ENCODE measurements around the gene SLC15A1.

SLC15A1 gene

DNA sequence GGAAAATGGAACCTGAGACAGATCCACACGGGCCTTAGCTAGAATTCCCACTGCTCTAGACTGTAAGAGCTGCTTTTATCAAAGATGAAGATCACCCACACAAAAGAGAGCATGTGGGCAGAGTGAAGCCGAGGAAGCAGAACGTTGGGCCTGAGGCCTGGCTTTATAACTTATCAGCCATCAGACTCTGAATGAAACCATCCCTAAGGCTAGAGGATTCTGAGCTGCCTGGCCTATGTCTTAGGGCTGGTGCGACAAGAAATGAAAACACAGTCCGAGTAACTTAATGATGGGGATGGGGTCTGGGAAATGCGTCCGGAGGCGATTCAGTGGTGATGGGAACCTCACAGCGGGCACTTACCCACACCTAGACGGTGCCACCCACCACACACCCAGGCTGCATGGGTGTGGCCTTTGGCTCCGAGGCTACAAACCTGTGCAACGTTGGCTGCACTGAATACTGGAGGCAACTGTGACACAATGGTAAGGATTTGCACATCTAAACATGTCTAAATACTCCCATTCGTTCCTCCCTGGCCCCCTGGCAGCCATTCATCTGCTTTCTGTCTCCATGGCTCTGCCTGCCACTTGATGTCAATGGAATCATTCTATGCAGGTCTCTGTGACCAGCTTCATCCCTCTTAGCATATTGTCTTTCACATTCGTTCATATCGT is 62.0 kb downstream of the SLC15A1 start:
- no peak for FAIRE-seq

DNA sequence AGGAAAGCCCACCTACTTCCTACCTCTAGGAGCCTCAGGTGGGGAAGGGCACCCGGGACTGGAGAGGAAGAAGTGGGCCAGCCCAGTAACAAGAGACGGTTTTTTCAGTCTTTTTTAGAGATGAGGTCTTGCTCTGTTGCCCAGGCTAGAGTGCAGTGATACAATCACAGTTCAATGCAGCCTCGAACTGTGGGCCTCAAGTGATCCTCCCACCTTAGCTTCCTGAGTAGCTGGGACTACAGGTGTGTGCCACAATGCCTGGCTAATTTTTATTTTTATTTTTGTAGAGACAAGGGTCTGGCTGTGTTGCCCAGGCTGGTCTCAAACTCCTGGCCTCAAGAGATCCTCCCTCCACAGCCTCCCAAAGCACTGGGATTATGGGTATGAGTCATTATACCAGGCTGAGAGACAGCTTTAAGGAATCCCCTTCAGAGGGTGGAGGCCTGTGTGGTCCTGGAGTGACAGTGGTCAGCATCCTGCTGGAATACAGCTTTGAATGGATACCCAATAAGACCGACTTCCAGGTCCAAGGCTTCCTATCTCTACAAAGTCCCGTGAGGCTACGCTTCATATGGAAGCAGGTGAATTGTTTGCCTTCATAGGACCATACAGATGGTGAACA is 63.0 kb downstream of the SLC15A1 start:
- no peak for FAIRE-seq

DNA sequence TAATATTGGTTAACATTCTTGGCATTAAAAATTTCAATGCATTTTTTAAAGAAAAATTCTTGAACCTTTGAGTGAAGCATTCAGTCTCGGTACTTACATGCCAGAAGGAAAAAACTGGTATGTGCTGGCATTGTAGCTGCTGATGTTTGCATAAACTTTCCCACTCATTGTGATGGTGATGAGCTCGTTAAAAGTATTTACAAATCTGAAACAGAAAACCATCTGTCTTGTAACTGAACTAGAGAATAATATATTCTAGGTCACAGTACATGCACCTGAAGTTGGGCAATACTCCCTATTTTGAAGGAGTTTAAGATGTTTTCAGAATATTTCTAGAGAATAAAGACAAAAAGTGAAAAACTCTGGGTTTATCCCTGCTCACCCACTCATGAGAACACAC is 64.1 kb downstream of the SLC15A1 start:
- no peak for FAIRE-seq

DNA sequence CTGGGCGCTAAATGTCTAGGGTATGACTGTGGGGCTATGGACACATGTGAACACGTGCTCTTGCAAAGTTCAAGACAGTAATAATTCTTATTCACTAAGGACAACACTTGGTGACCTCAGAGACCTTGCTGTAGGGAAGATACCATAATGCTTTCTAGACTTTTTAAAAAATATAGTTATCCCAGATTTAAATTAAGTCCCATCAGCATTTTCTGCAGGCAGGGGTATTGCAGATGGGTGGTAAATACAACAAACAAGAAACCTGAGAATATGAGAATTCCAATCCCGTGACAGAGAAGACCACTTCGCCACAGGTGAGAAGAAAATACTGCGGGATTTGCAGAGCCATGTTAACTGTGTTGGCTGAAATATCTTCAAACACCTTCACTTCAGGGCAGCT is 65.2 kb downstream of the SLC15A1 start:
- no peak for FAIRE-seq

DNA sequence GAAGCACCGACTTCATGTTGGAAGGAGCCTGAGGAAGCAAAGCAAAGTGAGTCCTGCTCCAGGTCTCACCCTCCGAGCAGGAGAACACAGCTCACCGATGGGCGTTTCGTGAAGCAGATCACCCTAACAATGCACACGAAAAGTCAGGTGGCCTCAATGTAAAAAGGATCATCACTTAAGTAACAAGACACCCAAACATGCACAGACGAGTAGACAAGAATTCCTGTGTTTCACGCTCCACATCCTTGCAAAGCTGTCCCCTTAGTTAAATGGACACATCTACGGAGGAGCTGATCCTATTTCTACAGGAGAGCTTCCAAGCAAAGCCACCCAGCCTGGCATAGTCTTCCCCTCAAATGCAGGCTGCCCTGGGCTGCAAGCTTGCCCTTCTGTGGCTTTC is 66.2 kb downstream of the SLC15A1 start:
- FAIRE-seq: no peak

DNA sequence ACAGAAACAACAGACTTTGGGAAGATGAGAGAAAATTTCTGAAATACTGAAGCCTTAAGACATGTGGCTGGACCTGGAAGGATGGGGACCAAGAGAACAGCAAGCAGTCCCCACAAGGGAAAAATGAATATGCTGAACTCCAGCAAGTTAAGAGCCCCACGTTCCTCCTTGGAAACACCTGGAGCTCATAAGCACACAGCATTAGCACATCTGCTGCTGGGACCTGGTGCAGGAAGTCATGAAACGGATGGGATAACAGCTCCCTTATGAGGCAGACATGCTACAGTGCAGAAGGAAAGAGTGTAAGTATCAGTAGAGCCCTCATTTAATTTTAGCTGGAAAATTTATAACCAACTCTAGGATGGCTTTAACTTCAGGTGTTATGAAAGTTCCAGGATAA is 67.3 kb downstream of the SLC15A1 start:
- FAIRE-seq: no peak

DNA sequence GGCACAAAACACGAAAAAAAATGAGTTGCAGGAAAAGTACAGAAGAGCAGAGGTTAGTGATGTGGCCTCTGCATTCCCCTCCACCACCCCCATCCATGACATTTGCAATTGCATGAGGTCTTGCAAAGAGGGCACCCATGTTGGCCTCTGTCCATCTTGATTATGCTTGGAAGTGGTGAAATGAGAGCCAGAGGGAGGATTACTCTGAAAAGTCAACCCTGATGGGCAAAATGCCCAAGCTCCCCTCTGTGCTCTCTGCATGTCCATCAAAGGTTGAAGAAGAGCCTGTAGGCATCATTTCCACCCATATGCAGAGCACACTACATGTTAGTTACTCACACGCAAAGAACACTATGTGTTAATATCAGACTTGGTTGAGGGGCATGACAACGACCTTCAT is 71.4 kb downstream of the SLC15A1 start:
- no peak for FAIRE-seq

DNA sequence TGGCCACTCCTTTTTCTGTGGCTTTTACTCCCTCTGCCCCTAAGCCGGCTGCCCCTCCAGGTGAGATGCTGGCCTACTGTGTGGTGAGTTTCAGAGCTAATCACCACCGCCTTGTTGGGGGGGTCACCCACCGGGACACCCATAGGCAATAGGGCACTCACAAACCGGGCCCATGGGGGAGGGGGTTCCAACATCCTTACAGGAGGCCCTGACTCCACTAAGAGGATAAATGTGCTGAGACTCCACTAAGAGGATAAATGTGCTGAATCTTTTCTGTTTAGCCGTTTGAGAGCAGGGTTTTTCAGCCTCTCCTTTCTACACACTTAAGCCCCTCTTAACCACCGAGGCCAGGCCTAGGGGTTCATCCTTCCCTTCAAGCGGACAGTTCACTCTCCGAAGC is 73.7 kb downstream of the SLC15A1 start:
- no peak for FAIRE-seq

DNA sequence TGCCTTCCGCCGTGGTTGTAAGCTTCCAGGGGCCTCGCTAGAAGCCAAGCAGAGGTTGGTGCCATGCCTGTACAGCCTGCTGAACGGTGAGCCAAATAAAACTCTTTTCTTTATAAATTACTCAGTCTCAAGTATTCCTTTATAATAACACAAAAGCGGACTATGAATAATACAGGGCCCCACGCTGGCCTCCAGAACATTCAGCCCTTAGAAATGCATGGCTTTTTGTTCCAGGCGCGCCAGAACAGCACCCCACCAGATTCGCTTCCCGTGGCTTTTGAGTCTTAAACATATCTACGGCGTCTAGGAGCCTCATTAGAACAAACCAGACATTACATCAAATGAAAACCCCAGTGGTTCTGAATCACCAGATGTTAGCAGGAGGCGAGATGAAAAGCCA is 75.1 kb downstream of the SLC15A1 start:
- no peak for FAIRE-seq

DNA sequence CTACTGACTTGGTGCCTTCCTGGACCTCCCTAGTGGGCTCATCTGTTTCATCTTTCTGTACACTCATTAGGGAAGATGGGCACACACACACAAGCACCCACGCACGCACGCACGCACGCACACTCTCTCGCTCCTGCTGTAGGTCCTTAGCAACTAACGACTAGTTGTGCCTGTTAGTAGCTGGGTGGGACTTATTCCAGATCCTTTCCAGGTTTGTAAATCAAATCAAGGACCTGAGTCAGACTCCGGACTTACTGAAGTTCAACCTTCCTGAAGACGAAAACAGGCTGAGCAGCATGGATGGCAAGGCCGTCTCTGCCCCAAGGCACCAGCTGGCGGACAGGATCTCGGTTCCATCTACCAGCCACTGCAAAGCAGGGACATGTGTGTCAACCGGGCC is 76.2 kb downstream of the SLC15A1 start:
- FAIRE-seq: no peak

DNA sequence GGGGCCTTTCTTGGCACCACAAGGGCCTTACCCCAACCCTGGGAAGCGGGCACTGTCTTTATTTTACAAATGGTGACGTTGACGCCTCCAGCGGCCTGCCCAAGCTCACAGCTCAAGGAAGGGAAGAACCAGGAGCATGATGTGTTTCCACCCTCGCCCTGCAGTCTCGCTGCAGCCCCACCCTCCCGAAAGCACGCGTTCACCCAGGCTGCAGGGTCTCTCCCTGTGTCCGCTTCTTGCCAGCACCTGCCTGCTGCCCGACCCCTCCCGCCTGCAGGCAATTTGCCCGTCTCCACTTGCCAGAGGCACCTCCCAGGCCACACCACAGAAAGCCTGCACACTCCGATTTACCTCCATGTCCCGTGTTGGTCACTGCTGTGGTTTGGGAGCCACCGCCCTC is 76.6 kb downstream of the SLC15A1 start:
- FAIRE-seq: no peak

DNA sequence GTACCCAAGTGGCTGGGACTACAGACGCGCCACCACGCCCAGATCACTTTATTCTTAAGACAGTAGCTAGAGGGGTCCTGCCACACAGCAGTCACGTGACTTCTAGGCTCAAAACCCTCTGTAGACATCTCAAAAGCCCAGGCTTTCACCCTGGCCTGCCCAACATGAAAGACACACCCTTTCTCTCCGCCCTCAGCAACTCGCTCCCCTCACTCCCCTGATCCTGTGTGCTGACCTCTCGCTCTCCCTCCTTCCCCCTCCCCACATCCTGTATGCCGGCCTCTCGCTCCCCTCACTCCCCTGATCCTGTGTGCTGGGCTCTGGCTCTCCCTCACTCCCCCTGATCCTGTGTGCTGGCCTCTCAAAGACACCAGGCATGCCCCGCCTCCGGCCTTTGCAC is 77.4 kb downstream of the SLC15A1 start:
- no peak for FAIRE-seq

DNA sequence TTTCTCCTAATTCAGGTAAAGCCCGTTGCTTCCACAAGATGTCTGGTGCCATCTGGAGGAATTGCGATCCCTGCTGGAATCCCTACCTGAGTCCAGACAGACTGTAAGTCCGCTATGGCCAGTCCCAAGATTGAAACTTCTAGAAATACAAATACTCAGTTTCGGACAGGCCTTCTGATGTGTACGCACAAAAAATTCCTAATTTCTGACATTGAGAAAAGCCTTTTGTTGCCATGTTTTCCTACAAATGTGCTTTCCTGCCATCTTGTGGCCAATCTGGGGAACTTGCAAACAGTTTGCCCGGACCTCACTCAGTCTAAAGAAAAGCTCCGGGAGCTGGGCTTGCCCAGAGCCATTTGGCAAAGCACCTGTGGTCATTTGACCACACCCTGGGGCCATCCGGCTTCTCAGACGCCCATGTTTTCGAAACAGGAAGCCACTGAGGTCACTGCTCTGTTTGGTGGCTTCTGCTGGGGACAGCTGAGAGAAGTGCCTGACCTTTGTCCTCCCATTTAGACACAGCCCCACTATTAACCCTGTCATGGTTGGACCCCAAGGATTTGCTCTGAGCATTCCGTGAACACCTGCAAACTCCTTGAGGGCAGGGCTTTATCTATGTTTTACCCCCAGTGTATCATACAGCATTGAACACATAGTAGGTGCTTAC is 79.4 kb downstream of the SLC15A1 start:
- peak; percentile 10 for FAIRE-seq

DNA sequence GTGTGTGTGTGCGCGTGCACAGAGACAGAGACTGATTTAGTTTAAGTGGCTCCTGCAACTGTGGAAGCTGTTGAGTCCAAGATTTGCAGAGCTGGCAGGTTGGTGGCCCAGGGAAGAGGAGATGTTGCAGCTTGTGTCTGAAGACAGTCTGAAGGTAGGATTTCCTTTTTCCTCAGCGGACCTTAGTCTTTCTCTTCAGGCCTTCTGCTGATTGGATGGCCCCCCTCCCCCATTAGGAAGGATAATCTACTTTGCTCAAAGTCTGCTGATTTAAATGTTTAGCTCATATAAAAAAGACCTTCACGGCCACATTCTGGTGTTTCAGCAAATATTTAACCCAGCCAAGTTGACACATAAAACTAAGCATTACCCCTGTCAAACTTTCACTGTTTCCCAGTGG is 84.3 kb downstream of the SLC15A1 start:
- no peak for FAIRE-seq

DNA sequence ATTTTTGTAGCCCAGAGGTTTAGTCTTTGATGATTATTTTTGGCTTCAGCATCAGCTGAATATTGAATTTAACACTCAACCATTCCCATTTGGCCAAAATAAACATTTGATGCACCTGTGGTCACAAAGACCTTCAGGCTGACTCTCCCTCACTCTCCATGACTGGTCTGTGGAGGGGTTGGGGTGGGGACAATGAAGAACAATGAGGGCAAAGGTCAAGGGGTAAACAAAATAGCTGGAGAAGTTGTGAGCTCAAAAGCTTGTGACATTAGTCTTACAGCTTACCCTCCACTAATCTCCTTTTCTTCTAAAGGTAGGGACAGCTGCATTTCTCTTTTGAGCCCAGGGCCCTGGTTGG is 86.9 kb downstream of the SLC15A1 start:
- FAIRE-seq: no peak

DNA sequence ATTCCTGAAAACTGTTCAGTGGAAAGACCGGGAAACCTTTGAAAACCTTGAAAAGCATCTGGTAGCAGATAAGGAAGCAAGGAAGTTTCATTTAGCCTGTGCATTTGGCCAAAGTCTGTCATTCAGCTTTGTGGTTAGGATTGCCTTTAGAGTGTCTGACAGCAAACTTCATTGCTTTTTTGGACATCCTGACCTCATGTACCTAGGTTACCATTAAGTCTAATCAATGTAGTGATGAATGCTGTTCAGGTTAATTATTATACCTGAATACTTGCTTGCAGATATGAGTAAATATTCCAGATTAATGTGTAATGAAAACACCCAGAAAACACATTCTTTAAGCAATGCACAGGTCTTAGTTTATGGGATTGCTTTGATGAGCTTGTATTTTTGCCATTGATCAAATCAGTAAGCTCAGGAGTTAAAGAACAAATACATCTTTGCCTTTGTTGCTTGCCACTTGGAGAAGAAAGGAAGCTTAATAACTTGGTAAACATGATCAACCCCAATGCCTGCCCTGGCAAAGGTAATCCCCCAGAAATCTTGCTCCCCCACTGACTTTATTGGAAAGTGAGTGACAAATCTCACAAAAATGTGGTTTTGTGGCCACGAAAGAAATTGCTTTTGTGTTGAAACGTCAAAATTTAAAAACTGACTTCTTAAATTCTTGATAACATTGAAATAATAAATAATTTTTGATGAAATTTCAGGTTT is 87.4 kb downstream of the SLC15A1 start:
- no peak for FAIRE-seq

DNA sequence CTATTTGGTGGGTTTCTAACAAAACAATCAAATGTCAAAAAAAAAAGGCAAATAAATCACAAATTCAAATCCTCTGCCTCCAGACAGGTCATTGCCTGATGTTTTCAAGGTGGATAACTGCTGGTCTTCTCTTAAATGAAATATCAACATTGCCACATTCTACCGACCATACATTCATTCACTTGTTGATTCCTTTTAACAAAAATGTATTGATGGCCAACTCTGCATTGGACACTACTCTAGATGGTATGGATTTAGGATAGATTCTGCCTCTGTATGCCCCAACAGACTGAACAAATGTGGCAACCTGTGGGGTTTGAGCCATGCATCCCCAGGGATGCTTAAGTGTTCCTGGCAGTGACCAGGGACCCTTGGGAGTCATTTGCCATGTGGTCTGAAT is 88.0 kb downstream of the SLC15A1 start:
- FAIRE-seq: no peak

DNA sequence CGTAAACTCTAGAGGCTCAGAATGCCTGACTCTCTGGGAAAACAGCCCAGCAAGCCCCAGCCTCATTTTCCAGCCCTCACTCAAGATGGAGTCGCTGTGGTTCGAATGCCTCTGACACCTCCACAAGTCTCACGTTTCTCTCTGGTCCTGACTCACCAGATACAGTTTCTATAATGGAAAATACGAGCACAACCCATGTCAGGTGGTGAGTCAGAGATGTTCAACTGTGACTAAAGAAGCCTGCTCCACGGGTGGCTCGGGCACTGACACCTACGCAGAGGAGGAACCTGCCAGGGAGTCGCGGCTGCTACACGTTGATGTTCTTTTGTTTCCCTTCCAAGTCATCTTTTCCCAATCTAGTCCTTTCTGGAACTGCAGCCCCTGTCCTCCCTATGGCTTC is 88.4 kb downstream of the SLC15A1 start:
- no peak for FAIRE-seq

DNA sequence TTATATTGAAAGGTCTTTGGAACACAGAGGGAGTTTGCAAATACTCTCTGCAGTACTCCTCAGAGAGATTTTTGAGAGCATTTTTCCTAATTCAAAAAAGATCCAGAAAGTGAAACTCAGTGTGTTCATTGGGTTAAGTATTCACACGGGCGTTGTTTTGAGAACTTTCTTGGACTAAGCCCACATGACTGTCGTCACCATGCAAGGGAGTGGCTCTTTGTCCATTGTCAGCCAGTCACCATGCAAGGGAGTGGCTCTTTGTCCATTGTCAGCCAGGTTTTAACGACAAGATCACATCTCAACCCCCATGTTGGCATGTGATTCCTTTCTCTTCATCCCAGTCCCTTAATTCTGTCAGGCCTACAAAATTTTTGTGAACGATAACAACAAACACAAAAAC is 94.3 kb downstream of the SLC15A1 start:
- no peak for FAIRE-seq

DNA sequence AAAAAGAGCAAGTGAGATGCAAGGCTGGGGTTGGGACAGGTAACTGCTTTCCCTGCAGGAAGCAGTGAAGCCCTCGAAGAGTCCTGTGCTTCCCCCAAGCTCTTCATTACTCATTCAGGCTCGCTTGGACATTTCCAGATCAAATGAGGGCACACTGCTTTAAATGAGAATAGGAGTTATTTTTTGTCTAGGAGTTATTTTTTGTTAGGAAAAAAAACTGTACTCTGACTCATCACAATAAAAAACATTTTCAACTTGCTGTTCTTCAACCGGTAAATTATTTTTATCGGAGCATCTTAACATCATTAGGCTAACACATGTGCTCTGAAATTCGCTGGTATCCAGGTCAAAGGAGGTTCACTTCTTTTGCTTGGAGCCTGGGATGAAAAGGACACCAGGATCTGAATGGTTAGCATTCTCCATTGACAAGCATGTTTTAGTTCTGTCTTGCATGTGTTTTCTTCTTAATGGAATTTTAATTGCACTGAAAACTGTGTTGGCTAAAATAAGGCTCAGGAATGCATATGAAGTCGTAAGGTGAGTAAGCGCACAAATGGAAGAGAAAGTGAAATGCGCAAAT is 94.9 kb downstream of the SLC15A1 start:
- no peak for FAIRE-seq

DNA sequence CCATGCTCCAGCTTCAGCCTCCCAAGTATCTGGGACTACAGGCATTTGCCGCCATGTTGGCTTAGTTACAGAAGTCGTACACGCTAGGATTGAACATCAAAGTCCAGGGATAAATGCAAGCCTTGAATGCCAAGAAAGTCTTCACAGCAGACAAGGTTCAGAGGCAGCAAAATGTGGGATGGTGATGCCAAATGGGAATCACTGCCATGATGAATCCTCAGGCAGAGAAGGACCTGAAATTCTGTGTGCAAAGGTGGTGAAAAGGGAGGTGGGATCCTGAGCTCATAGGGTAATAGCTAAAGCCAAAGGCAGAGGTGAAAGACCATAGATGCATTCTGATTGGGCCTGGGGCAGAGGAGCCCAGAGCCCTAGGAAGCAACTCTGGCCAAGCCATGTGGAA is 96.2 kb downstream of the SLC15A1 start:
- FAIRE-seq: no peak

DNA sequence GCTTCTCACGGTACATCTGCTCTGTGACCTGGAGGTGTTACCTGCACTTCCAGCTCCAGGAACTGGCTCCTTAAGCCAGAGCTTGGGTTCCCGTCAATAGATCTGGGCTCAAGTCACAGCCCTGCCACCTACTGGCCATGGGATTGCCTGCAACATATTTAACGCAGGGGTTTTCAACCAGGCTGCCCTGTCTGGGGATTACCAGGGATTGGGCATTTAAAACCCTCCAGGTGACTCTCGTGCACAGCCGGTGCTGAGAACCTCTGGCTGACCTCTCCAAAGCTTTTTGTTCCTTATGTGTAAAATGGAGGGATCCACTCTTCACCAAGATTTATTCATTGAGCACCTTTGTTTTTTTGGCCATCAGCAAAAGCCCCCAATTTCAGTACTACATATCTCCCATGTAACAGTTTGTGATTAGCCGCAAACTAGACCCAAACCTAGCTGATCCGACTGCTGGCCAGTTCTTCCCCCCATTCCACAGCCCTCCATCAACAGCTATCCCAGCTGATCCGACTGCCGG is 98.9 kb downstream of the SLC15A1 start:
- no peak for FAIRE-seq

DNA sequence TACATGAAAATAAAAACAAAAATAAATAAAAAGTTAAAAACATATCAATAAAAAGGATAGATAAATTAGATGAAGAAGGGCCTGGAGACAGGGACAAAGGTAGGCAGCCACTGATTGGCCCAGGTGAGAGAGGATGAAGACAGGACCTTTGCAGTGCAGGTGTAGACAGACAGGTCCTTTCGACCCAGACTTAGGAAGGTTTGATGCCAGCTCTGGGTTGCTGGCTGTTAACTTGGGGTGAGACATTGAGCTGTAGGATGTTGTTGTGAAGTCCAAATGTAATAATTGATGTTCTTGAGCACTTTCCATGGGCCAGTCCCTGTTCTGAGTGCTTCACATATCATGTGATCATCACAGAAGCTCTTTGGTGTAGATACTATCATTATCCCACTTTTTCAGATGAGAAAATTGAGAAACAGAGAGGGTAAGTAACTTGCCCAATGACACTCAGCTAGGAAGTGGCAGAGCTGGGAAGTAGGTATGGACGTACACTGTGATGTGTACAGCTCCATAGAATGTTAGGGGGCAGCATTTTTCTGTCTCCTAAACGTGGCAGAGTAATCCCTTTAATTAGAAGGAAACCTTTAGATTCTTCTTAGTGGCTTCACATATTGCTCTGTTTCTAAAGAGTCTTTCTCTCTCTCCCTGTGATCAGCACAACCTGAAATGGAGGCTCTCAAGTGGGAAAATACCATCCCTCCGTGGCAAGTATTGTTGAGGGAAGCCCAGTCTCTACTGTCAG is 99.6 kb downstream of the SLC15A1 start:
- no peak for FAIRE-seq

Data from colon (tissue), 2 donors.